Fibroblast of peridontal ligament (primary cell): ENCODE measurements around the gene TRIM27.
"Not testable (repeated sequence)": the region's sequence is repeated elsewhere in the genome, so short reads cannot be mapped to it uniquely, and the experiment has no call there.

ENCODE experiments used
- DNase-seq: peaks from one replicate; pipeline ENCODE4 v3.0.0-alpha.2; 2010; ENCODE audit errors: extremely low read depth

Gene TRIM27

DNA sequence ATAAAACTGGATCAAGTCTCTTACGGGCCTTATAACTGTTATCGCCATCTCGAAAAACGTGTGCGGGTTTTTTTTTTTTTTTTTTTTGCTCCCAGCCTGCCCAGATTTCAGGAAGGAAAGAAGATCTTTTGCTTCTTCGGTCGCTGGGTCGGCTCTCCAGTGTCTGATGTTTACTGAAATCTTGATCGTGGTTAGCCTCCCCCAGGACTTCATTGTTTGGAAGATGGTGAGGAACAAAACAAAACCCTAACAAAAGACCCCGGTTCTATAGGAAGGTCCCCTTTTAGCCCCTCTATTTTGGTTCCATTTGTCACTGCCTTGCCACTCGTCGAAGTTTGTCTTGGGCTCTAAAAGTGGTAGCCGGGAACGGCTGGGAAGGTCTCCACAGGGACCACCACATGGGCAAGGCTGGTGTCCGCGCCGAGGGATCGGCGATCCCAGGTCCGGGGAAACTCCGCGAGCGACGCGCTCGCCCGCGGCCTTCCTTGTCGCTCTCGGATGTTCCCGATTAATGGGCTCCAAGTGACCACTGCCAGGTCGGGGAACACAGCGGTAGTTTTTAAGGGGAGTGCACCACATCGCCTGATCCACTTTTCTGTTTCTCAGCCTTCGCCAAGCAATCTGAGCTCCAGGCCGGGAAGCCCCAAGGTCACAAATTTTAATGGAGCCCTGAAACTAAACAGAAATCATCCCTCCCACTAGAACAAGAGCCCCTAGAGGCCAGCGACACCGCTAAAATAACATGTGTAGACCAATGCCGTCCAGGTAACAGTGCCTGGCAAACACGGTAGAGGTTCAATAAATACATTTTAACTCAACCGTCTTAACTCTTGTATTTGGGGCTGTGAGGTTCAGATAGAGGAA lies 27.0 kb downstream of the TRIM27 start:
- peak; percentile 54 for DNase-seq

DNA sequence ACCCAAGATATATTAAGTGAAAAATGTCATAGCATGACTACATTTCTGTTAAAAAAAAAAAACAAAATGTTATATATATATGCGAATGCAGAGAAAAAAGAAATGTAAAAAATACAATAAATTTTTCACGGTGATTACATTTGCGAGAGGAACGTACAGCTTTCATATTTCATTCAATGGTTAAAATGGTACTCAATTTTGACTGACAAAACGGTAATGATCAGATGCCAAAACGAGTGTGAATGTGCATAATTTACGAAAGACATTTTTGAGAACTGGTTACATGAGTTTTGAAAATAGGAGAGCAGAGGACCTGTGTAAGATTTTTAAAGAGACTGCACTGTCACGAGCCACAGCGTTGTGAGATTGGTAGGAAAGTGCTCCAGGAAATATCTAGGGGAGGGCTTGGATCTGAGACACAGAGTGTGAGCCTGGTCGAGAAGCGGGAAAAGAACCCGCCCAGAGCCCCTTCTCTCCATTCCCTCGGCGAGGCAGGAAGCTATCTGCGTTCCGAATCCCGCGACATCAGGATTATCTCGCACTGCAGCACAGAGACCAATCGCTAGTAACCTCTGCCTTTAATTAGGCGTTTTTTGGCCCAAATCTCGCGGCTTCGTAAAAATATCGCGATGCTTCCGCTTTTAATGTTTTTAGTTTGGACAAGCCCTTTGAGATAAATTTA lies 28.5 kb downstream of the TRIM27 start:
- peak; percentile 99 for DNase-seq

DNA sequence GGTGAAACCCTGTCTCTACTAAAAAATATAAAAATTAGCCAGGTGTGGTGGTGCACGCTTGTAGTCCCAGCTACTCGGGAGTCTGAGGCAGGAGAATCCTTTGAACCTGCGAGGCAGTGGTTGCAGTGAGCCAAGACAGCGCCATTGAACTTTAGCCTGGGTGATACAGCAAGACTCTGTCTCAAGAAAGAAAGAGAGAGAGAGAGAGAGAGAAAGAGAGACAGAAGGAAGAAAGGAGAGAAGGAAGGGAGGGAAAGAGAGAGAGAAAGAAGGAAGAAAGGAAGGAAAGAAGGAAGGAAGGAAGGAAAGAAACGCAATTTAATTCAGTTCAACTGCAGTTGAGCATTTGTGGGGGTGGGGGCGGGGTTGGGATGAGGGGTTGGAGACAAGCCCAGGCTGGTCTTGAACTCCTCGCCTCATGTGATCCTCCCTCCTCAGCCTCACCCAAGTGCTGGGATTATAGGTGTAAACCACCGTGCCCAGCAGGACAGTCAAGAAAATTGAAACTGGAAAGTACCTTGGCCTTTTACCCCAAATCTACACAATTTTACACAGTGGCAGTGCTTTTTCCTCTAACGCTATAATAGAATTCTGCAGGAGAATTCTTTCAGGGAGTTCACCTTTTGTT lies 30.5 kb downstream of the TRIM27 start:
- no peak for DNase-seq

DNA sequence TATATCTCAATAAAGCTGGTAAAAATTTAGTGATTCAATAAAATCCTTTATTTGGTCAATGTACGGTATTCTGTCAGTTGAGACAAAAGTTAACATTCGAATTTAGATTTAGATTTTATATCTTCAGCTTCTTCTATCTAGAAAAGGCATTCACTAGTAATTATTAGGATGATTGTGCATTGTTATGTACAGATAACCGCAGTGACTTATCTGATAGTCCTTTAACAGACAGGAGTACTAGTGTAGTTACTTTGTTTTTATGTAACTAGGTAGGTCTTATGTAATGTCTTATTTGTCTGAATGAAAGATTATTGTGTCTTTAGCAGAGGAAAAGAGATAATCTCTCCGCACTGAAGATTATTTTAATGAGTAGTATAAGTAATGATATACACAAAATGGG lies 31.3 kb downstream of the TRIM27 start:
- DNase-seq = no peak

DNA sequence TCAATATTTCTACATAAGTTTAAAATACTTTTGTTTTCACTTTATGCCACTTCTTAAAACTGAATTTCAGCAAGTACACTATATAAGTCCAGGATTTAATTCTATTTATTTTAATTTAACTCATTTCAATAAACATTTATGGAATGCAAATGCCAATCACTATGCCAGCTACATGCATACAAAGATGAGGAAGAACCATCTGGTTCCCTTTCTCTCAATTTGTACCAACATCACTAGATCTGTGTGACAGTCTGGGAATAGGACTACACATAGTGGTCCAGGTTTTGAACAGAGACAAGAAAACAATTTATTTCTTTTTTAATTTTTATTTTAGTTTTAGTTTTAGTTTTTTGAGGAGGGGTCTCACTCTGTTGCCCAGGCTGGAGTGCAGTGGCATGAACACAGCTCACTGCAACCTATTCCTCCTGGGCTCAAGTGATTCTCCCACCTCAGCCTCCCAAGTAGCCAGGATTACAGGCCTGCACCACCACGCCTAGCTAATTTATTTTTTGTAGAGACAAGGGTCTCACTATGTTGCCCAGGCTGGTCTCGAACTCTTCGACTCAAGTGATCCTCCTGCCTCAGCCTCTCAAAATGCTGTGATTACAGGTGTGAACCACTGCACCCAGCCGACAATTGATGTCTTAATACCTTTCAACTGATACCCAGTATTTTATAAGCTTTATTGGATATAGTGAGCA lies 35.8 kb downstream of the TRIM27 start:
- DNase-seq = no peak

GRCh38 chr6:28886079-28886439 lies 37.7 kb downstream of the TRIM27 start:
- DNase-seq = no peak

- DNase-seq = no peak
These were observed 39.2 kb downstream of the TRIM27 start for GRCh38 chr6:28884423-28885131.

- peak; percentile 88 for DNase-seq
These were observed 42.6 kb downstream of the TRIM27 start for GRCh38 chr6:28880894-28881780.

DNA sequence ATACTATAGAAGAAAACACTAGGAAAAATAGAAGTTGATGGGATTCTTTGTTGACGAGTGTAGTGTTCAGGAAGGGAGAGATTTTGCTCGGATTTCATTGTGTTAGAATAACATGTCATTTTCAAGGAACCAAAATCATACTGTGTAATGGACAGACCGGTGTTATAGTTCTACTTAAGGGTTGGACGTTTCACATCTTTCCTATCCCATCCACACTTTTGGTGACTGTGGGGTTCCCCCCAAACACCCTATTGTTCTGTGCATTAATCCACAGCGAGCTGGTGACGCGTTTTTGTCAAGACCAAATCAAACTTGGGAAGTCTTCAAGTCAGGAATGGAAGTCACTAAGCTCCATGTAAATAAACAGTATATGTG lies 43.3 kb downstream of the TRIM27 start:
- no peak for DNase-seq

GRCh38 chr6:28876710-28877109 lies 47.1 kb downstream of the TRIM27 start:
- DNase-seq = no peak

DNA sequence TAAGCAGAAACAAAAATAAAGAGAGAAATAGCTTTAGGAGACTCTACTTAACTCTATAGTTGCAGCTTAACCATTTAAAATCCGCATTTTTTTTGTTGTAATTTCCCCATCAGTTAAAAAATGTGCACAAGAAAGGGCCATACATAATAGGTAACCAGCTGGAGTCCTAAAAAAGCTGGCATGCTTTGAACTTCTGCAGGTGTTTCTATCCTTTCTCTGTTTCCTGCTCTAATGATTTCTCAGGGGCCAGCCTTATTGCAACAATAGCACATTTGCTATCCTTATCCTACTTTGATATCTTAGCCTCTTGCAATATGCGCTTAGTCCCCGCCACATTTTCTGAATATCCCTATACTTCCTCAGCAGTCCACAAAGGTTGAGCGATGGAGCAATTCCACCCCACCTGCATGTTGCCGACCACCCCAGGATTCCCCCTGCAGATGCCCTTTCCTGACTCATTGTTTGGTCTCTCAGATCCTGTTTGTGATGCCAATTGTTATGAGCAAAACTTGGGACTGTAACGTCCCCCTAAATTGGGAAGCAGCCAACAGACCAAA lies 48.5 kb downstream of the TRIM27 start:
- no peak for DNase-seq

GRCh38 chr6:28872157-28872817 lies 51.5 kb downstream of the TRIM27 start:
- not testable (repeated sequence) for DNase-seq

DNA sequence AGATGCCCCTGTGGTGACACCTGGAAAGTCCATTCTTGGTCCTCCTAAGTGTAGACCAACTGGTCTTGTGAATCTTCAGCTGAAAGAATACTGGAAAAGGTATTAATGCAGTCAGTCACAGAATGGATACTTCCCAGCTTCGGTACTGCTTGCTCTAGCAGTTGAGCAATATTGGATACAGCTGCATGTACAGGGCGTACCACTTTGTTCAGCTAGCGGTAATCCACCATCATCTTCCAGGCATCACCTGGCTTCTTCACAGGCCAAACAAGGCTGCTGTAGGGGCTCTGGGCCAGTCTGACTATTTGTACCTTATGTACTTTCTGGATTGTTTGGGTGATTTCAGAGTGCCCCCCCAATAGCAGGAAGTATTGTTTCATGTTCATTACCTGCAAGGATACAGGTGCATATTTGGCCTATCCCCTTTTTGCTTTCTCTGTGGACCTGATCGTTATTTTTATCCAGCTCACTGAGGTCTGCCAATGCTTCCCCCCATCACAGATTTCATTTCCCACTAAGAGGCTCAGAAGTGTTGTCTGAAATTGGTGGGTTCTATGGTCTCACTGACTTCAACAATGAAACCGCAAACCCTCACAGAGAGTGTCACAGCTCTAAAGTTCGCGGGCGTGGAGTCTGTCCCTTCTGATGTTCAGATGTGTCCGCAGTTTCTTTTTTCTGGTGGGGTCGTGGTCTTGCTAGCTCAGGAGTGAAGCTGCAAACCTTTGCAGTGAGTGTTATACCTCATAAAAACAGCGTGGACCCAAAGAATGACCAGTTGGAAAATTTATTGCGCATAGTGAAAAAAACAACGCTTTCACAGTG lies 52.2 kb downstream of the TRIM27 start:
- DNase-seq = no peak

DNA sequence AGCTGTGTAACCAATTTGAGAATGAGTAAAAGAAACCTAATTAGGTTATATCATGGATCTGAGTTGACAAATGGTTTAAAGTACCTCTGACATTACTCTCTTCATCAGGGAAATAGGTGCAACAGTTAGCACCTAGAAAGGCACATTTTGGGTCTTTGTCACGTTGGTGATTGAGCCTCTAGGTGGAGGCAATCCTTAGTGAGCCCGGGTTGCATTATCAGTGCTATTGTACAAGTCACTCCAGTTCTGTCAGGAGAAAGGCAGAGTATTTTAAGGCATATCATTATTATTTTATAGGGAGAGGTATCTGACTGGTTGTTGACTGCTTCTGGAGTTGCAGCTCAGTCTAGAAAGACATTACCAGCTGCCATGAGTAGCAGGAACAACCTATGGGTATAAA lies 54.9 kb downstream of the TRIM27 start:
- DNase-seq = no peak

GRCh38 chr6:28867086-28867409 lies 56.7 kb downstream of the TRIM27 start:
- peak; percentile 6 for DNase-seq

GRCh38 chr6:28866205-28867085 lies 57.3 kb downstream of the TRIM27 start:
- DNase-seq = peak; percentile 23

DNA sequence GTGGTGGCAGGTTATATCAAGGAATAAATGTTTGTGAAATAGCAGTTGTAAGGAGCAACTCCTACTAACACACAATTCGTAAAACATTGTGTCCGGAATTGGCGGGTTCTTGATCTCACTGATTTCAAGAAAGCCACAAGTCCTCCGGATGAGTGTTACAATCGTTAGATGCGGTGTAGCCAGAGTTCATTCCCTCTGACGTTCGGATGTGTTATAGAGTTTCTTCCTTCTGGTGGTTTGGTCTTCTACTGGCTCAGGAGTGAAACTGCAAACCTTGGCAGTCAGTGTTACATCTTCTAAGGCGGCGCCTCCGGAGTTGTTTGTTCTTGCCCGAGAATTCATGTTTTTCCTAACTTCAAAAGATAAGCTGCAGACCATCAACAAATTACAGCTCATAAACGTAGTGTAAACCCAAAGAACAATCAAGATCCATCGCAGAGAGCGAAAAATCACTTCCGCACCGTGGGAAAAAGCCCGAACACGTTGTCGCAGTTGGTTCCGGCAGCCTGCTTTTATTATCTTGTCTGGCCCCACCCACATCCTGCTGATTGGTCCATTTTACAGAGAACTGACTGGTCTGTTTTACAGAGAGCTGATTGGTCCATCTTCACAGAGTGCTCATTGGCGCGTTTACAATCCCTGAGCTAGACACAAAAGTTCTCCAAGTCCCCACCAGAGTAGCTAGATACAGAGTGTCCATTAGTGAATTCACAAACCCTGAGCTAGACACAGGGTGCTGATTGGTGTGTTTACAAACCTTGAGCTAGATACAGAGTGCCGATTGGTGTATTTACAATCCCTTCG lies 58.2 kb downstream of the TRIM27 start:
- no peak for DNase-seq
